Activated CD8-positive, alpha-beta memory T cell treated with anti-CD3 and anti-CD28 coated beads, Interleukin-2, amount 50 U/mL, for 48 hours (primary cell): ENCODE results near the gene CSRNP2.
A peak's percentile ranks its signal among the peaks of the same experiment; 100 is the strongest.

Source experiments
- DNase-seq: peaks from one replicate; pipeline ENCODE4 v3.0.0-alpha.2; 2020

Gene CSRNP2

DNA sequence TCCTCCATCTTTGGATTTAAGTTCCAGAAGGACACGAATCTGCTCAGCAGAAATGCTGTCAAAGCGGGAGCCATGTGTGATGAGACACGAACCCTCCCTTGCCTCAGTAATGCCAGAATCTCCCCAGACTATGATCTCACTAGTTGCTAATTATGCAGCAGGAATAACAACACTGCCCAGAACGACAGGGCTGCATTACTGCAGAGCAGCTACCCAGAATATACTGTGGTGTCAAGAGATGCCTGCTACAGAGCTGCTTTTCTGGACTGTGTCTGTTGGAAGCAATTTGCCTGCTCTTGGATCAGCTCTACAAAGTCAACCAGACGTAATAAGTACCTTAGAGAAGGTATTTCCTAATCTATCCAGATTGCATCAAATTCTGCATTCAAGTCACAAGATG lies 5.5 kb downstream of the CSRNP2 start:
- no peak for DNase-seq

DNA sequence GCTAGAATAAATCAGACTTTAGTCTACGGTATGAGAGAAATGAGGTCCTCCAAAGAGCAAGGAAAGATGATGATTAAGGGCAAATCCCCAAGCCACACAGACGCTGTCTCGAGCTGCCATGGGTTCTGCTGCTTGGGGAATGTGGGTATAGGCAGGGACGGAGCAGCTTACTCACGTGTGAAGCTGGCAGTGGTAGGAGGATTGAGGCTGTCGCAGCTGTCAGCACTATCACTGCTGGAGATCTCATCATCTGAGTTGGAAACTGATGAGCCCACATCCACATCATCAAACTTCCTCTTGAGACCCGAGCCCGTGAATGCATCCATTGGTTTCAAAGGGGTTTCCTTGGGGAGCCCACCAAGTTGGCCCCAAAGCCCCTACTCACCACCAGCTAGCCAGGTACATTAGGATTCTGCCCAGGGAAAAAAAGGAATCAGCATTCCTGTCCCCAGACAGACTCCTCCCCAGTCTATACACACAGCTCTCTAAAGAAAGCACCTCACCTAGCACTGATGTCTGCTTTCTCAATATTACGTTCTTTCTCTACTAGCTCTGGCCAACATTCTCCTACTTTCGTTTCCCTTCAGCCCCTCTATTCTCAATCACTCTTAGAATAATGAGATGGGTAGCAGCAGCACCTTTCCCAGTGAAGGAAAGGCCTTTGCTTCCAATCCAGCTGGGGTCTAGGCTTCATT lies 7.0 kb downstream of the CSRNP2 start:
- DNase-seq: no peak

DNA sequence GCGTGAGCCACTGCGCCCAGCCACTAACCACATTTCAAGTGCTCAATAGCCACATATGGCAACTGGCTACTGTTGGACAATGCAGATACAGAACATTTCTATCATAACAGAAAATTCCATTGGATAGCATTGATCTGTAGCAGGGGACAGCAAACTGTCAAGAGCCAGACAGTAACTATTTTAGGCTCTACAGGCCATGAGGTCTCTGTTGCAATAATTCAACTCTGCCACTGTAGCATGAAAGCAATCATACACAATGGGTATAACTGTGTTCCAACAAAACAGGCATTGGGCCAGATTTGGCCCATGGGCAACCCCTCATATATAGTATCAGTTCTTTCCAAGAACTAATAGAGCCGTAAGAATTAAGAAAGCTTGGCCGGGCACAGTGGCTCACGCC lies 8.0 kb downstream of the CSRNP2 start:
- no peak for DNase-seq

DNA sequence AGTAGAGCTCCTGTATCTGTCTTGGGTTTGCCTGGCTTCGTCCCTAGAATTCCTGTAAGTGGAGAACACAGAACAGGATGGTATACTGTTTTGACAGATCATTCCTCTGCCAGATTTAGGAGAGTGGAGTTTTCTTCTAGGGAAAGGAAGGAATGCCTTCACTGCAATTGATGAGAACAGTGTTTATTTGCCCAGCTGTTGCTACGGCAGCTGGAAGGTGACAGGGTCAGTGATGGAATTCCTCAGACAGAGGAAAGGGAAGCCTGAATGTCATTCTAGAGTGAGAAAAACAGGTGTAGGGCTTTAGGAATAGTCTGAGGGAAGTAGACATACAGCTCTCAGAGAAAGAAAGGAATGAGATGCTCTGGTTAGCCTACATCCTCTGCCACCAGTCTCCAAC lies 11.7 kb downstream of the CSRNP2 start:
- DNase-seq: no peak

DNA sequence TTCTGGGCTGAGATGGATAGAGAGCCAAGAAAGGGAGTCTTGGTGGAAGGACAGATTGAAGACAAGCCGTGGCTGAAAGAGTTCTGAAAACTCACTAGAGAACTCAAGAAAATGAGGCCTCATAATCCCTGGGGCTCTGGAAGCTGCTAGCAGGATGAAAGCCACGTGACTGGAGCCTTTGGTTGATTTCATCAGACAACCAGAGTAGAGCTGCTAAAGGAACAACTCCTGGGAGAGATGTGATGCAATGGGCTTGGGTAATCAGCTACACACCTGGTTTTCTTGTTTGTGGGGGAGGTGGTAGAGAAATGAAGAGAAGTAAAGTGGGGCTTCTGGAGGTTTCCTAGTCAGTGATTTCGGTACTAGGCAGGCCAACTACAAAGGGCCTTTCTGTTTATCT lies 13.4 kb downstream of the CSRNP2 start:
- no peak for DNase-seq

DNA sequence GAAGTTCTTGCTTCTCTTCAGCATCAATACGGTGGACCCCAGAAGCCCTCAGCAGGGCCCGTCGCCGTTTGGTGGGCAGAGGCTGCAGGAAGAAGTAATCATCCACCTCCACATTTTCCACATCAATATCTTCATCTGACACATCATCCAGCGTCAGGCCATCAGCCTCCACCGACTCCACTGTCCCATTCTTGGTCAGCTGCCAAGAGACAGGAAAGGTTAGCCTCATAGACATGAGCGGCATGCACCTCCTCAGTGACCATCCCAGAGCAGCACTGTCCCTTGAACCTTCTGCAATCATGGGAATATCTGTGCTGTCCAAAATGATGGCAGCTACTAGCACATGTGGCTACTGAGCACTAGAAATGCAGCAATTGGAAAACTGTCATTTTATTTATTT lies 15.6 kb downstream of the CSRNP2 start:
- DNase-seq: no peak

DNA sequence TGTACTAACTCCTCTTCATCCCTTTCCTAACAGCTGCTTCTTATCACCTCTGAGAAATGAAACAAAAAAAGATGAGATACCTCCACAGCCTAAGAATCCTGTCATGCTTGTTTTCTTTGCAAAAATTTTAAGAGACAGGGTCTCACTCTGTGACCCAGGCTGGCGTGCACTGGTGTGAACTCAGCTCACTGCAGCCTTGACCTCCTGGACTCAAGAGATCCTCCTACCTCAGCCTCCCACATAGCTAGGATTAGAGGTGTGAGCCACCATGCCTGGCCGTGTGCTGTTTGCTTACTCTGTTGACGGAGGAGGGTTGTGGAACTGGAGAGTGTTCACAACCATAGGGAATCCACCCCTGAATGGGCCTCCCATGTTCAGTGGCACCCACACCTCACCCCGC lies 16.2 kb downstream of the CSRNP2 start:
- DNase-seq: no peak

DNA sequence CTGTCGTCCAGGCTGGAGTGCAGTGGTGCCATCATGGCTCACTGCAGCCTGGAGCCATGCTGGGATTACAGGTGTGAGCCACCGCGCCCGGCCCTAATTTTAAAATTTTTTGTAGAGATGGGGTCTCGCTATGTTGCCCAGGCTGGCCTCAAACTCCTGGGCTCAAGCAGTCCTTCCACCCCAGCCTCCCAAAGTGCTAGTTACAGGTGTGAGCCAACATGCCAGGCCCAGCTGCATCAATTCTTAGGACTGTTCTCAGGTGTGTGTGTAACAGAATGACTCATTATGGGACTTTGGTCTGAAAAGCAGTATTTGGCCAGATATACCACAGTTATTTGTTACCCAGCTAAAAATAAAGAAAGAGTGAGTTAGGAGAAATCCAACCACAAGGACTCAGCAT lies 17.9 kb downstream of the CSRNP2 start:
- DNase-seq: no peak

DNA sequence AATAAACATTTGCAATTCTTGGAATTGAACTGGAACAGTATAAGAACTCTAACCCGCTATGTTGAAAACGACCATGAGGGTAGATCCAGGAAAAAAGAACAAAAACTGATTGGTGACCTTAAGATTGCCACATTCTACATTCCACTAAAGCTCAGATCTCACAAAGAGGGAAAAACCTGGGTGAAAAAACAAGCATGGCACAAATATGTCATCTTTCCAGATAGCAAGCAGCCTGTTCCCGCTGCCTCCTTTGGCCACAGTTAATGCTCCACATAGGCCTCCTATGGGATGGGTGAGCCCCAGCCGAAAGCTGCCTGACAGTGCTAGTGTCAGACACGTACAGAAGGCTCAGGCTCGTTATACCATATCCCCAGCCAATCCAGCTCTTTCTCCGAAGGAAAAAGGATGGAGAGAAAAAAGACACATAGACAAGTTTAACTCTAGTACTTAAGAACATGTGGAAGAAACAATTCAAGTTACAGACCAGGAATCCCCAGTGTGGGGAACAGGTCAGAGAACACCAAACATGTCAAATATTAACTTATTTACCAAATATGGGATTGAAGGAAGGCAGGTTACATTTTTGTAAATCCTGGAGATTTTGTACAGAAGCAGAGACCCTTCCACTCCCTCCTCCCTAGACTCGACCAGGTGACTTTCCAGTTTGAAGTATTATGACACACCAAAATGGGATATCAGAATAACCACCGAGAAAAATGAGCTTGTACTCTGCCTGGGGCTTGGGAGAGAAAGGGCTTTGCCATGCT lies 20.6 kb downstream of the CSRNP2 start:
- no peak for DNase-seq

DNA sequence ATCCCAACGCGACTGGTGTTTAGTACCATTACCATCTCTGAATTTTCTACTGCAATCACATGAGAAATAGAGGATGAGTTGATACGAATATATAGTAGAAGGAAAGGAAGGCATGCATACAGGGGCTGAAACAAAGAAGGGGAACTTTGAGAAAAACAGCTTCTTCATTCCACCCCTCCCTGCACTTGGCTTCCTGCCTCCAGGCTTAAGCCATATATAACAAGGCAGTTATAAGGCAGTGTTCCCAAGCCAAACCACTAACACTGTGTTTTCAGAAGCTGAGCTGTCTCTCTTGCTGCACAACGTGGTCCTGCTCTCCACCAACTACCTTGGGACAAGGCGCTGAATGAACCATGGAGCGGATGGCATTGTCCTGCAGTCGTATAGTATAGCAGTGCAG lies 24.3 kb downstream of the CSRNP2 start:
- no peak for DNase-seq

DNA sequence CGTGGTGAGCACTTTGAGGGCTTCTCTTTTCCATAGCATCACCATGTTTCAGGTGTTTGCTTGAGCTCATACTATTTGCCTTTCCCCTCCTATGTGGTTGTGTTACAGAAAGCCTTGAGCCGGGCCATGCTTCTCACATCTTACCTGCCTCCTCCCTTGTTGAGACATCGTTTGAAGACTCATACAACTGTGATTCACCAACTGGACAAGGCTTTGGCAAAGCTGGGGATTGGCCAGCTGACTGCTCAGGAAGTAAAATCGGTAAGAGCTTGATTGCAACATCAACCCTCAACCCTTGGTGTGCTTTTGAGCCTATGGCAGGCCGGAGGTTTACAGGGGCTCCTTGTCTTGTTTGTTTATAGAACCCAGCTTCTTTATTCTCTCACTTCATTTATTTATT lies 27.2 kb downstream of the CSRNP2 start:
- DNase-seq: no peak

DNA sequence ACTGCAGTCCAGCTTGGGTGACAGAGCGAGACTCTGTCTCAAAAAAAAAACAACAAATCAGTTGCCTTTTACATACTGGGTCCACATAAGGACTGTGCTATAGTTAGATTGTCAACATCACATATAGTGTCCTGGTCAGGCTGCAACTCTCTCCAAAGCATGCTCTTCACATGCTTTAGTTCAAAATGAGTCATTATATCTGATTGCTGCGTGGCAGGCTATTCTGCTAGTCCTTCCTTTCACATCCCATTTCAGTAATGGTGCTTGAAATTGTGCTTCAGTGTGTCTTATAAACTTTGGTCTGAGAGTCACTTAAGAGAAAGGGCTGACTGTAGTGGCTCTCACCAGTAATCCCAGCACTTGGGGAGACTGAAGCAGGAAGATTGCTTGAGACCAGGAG lies 28.3 kb downstream of the CSRNP2 start:
- no peak for DNase-seq

DNA sequence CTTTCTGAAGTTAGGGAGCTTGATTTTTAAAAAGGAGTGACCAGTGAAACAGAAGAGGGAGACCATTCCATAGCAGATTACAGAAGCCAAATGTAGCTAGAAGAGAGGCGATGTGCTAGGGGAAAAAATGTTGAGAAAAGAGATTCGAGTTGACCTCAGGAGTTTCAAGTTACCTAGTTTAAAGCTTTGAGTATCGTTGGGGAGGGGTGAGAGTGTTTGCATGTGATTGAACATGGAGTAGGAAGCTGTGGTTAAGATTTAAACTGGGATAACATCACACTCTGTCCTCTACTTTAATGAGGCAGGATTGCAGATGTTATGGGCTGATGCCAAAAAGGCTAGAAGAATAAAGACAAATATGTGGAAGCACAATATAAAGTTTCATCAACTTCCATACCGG lies 31.6 kb downstream of the CSRNP2 start:
- no peak for DNase-seq

DNA sequence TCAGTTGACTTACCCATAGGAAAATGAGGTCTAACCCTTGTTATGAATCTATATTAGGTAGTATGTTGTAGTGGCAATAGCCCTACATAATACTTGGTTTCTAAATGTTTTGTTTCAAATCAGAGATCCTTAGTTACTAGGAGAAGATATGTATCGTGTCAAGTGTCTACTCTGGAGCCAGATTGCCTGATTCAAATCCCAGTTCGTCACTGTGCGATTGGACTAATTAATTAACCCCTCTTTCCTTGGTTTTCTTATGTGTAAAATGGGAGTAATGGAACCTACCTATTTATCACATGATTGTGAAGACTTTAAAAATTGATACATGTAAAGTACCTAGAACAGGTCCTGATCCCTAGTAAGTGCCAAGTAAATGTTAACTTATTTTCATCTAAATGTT lies 33.9 kb downstream of the CSRNP2 start:
- DNase-seq: no peak

DNA sequence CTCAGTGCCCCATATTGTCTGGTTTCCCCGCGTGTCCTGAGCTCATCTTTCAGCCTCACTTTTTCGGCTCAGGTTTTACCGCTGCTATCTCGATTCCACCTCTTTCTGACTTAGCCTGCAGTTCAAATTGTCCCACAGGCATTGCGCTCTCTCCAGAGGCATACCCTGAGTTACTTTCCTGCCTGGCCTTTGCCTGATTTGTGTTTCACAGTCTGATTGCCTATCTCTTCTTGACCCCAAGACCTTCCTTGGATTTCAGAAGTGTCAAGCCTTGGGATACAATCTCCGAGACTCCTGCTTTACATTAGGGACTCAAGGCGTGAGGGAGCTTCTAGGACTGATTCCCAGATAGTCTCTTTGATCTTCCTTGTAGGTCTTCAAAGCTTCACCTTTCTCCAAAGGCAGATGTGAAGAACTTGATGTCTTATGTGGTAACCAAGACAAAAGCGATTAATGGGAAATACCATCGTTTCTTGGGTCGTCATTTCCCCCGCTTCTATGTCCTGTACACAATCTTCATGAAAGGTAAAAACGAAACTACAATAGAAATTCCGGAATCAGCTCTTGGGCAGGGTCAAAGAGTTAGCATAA lies 34.6 kb downstream of the CSRNP2 start:
- no peak for DNase-seq

DNA sequence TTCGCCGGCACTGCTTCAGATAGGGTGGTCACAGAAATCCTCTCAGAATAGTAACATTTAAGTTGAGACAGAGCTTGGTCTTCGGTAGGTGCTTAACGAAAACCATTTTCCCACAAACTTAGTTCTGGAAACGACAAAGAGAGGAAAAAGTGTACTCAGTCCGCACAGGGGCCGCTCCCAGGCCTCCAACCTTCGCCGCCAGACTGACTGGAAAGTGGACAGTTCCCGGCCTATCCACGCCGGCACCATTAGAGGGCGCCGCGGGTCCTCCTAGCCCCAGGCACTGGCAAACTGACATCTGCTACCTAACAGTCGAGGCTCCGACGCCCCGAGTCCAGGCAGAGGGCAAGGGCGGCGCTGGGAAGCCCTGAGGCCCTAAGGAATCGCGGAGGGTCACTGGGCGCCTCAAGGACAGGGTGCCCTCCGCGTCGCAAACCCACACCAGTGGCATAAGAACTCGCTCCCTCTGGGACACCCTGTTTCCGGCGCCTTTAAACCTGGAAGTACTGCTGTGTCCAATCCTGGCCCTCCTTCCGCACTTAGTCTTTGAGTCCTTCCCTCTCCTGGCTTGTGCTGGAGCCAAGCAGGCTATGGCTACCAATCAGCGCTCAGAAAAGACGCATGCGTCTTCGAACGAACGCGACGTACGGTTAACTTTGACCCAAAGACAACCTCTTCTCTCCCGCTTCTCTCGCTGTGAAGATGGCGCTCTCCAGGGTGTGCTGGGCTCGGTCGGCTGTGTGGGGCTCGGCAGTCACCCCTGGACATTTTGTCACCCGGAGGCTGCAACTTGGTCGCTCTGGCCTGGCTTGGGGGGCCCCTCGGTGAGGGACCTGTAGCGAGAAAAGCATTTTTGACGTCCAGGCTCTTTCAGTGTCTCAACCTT lies 35.5 kb downstream of the CSRNP2 start, which contains the start of gene LETMD1:
LETMD1 (plus strand) TSS at position 673 of the 886 bp plus-strand sequence; CDS start at position 703, 30 bp downstream.
- DNase-seq: peak; percentile 94

DNA sequence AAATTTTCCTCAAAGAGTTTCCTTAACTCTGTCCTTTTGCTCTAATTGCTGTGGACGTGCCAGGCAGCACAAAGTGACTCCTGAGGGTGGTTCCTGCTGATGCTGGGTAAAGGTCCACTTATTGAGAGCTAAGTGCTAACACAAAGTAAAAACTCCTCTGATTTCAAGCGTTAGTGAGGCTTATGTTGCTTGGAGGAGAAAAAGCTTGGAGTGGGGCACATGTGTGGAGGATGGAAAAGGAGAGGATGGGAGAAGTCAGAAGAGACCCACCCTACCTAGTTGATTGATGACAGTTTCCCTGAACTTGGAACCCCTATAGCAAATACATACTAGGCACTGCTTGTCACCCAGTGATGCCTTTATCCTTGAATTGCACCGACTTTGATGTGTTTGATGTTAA lies 47.1 kb downstream of the CSRNP2 start:
- DNase-seq: no peak

DNA sequence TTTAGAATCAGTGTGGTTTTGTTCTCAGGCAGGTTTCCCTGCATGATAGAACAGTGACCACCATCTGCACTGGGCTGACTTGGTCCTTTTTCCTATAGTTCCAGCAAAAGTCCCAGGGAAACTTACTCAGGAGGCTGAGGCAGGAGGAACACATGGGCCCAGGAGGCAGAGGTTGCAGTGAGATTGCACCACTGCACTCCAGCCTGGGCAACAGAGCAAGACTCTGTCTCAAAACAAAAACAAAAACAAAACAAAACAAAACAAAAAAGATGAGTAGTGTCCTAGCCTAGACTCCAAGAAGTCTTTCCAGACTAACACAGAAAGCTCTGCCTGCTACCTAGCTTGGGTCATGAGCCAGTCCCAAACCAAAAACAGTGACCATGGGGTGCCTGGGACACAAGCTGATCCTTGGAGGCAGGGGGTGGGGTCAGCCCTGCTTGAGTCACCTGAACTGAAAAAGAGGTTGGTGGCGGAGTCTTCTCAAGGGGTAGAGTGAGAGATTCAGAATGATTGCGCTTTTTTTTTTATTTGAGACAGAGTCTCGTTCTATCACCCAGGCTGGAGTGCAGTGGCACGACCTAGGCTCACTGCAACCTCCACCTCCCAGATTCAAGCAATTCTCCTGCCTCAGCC lies 49.8 kb downstream of the CSRNP2 start:
- no peak for DNase-seq

DNA sequence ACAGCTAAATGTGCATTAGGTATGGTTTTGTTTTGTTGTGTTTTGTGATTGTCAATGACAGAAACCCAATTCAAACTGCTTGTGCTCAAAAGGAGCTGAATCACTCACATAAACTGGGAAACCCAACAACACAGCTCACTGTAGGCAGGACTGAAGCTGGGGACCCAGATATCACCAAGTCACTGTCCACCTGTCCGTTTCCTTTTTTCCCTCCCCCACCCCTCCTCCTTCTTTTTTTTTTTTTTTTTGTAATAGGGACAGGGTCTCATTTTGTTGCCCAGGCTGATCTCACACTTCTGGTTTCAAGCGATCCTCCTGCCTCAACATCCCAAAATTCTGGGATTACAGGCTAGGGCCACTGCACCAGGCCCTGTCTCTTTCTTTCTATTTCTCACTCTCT lies 50.3 kb downstream of the CSRNP2 start:
- no peak for DNase-seq

DNA sequence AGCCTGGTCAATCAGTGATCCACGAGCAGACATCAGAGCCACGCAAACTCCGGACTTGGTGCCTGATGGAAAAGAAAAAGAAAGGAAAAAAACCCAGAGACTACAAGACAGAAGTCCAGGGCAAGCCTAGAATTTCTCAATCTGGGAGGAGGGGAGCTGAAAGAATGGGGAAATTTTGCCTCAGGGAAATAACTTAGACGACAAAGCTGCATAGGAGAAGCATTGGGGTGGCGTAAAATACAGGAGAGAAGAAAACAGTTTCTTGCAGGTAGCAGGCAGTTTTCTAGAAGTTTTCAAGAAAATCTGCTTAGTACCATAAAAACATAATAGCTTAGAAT lies 54.6 kb downstream of the CSRNP2 start:
- DNase-seq: no peak

DNA sequence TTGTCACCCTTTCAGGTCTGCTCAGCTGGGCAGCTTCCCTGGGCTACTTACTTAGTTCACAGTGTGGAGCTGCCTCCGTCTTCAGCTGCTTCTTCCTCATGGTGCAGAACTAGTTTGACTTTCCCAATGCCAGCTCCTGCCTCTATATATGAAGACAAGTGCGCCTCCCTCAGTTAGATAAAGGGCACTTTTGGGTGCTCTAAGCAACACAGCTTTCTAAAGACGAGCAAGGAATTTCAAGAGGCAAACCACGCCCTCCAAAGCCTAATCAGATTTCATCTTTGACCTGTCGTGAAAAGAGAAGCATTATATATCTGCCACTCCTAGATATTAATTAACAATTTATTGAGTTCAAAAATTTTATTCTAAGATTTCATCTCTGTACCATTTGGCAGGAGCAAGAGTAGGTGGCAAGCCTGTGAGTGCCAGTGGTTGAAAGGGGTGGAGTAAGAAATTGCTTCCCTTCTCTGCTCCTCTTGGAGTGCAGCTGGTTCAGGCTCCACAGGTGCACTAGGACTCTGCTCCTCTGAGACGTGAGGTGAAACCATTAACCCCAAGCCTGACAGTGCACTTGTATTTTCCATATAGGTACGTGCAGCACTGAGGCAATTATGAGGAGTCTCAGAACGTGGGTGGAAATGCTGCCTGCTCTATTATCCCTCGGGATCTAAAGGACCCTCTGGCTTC lies 55.1 kb downstream of the CSRNP2 start:
- no peak for DNase-seq

DNA sequence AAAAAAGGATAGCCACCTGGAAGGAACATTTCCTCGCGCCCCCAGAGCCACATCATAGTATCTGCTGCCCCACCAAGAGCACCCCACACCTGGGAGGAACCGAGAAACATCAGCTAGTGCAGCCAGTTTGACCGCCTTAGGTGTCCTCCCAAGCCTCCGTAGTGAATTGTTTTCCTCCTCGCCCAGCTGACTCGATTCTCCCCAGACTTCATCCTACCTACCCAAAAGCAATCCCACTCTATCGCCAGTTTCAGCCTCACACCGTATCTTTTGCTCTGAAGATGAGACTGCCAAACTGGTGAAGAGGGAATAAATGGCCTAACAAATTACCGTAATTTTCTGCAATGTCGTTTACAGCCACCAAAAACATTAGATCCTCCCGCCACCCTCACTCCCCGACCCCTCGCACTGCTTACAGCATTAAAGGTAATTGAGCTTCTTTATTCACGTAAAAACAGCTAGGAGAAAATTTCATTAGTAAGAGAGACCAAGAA lies 56.0 kb downstream of the CSRNP2 start:
- no peak for DNase-seq
